Sigmoid colon (tissue), 4 donors: ENCODE measurements around the gene FUS.

Experiments used
- EP300 ChIP-seq, 4 donors: sonication (generic); formaldehyde crosslinking; IDR thresholded peaks; one replicate each; pipeline ENCODE4 v1.6.1; 2017; ENCODE audit warnings: antibody characterized with exemption in 4 of 4
- POLR2A ChIP-seq, 2 donors: fragments of 450-650 bp; IDR thresholded peaks; one replicate each; pipeline ENCODE4 v1.6.1; 2016; ENCODE audit warnings: antibody characterized with exemption in 2 of 2, mild to moderate bottlenecking in 2 of 2, moderate library complexity in 2 of 2
- POLR2AphosphoS5 ChIP-seq, 4 donors: sonication (generic); formaldehyde crosslinking; IDR thresholded peaks; one replicate each; pipeline ENCODE4 v1.6.1; 2017; ENCODE audit warnings: antibody characterized with exemption in 4 of 4
- TF ChIP-seq, protein P1 (sequence below), 4 experiments: fragments of 450-650 bp in 3 of 4; fragments of 200-600 bp in 1 of 4; IDR thresholded peaks; one replicate each; pipeline ENCODE4 v1.5.1; 2016 to 2019; ENCODE audit warnings: antibody characterized with exemption in 4 of 4, mild to moderate bottlenecking in 3 of 4, moderate library complexity in 2 of 4

GRCh38 chr16:31219154-31219741 lies 39.3 kb downstream of the FUS start:
- TF ChIP-seq, protein P1, sequence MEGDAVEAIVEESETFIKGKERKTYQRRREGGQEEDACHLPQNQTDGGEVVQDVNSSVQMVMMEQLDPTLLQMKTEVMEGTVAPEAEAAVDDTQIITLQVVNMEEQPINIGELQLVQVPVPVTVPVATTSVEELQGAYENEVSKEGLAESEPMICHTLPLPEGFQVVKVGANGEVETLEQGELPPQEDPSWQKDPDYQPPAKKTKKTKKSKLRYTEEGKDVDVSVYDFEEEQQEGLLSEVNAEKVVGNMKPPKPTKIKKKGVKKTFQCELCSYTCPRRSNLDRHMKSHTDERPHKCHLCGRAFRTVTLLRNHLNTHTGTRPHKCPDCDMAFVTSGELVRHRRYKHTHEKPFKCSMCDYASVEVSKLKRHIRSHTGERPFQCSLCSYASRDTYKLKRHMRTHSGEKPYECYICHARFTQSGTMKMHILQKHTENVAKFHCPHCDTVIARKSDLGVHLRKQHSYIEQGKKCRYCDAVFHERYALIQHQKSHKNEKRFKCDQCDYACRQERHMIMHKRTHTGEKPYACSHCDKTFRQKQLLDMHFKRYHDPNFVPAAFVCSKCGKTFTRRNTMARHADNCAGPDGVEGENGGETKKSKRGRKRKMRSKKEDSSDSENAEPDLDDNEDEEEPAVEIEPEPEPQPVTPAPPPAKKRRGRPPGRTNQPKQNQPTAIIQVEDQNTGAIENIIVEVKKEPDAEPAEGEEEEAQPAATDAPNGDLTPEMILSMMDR (IDR thresholded peaks at IDR 0.05), result no peak
- TF ChIP-seq EP300 (IDR thresholded peaks at IDR 0.05) (no peak), POLR2AphosphoS5 (IDR thresholded peaks at IDR 0.05) (no peak), POLR2A (IDR thresholded peaks at IDR 0.05) (no peak)
